ENCODE data around the gene CTNNA2. TPM values are rescaled to one million over a fixed set of nuclear protein-coding genes. Genes with fewer than 3 reads are reported as not detected.

Gene CTNNA2
- total RNA-seq, 4 donors from 2014 or later = not detected

- TF ChIP-seq, protein P1, sequence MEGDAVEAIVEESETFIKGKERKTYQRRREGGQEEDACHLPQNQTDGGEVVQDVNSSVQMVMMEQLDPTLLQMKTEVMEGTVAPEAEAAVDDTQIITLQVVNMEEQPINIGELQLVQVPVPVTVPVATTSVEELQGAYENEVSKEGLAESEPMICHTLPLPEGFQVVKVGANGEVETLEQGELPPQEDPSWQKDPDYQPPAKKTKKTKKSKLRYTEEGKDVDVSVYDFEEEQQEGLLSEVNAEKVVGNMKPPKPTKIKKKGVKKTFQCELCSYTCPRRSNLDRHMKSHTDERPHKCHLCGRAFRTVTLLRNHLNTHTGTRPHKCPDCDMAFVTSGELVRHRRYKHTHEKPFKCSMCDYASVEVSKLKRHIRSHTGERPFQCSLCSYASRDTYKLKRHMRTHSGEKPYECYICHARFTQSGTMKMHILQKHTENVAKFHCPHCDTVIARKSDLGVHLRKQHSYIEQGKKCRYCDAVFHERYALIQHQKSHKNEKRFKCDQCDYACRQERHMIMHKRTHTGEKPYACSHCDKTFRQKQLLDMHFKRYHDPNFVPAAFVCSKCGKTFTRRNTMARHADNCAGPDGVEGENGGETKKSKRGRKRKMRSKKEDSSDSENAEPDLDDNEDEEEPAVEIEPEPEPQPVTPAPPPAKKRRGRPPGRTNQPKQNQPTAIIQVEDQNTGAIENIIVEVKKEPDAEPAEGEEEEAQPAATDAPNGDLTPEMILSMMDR (IDR thresholded peaks at IDR 0.05; ENCODE audit: low read depth) = no peak
These were observed 114.4 kb downstream of the CTNNA2 start for GRCh38 chr2:79627237-79627636.

GRCh38 chr2:79630060-79630459 is 117.2 kb downstream of the CTNNA2 start:
- TF ChIP-seq, protein P1 (IDR thresholded peaks at IDR 0.05; ENCODE audit: low read depth) = no peak

DNA sequence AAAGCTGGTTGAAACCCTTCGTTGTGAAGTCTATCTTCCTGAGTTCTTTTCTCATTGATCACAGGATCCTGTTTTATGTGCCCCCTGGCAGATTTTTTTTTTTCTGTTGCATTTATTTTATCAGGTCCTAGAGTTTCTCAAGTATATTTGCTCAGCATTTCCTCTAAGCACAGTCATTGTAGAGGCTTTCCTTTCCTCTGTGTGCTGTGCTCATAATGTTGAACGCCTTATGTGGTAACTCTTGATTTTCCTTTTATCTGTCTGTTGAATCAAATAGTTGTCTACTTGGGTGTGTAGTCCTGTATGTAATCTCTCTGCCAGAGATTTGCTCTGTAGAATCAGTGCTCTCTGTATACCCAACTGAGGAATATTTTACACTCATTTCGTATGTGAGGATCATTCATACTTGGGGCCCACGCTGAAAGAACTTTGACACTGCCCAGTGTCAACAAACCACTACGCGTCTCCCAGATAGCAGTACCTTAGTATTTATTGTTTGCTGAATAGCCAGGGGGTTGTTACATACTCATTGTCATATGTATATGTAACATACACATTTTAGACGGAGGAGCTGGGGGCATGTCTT is 118.2 kb downstream of the CTNNA2 start:
- TF ChIP-seq, protein P1 (IDR thresholded peaks at IDR 0.05; ENCODE audit: low read depth) = no peak

DNA sequence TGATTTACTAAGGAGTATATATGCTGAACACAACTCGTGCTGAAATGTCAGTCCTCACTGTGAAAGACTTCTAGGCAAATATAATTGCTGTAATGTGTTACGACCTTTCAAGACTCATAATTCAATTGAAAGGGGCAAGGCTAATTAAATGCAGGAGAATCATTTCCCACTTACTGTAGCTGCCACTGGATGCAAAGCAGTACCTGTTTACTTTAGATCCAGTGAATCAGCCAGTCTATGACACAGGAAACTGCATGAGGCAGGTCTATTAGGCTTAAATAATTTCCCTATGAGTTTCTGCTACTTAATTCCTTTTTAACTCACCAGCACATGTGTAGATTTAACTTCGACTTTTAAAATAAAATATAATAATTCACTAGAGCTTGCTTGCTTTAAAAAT is 125.6 kb downstream of the CTNNA2 start:
- TF ChIP-seq, protein P1 (IDR thresholded peaks at IDR 0.05; ENCODE audit: low read depth) = no peak

GRCh38 chr2:79638954-79639353 is 126.1 kb downstream of the CTNNA2 start:
- TF ChIP-seq, protein P1 (IDR thresholded peaks at IDR 0.05; ENCODE audit: low read depth) = no peak

- TF ChIP-seq, protein P1 (IDR thresholded peaks at IDR 0.05; ENCODE audit: low read depth) = no peak
These were observed 127.2 kb downstream of the CTNNA2 start for GRCh38 chr2:79640001-79640400.

DNA sequence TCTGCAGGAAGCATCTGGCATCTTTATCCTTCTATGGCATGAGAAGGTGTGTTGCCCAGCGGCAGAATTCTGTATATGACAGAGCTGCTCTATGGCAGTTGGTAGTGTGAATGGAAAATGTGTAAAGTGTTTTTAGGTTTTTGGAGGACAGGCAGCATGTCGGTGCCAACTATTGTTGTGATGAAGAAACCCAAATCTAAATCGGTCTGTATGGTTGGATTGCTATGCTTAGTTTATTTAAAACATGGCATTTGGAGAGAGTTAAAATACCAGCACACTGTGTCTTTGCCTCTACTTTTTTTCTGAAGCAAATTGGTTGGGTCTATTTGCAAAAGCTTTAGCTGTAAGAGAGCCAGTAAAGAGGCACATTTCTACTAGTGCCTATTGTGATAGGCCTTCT is 136.7 kb downstream of the CTNNA2 start:
- TF ChIP-seq, protein P1 (IDR thresholded peaks at IDR 0.05; ENCODE audit: low read depth) = no peak

Data from subcutaneous adipose tissue (tissue), 4 donors.